HG03432 (cell line): ENCODE results near the gene MOCS3.

ENCODE experiments used
- ATAC-seq: cut with Tn5 transposase; IDR thresholded peaks from one replicate; pipeline ENCODE4 v1.9.1; 2021; ENCODE audit warnings: mild to moderate bottlenecking, moderate library complexity; ENCODE audit not compliant: unreplicated experiment

Gene MOCS3

GRCh38 chr20:51009303-51010042 lies 50.9 kb downstream of the MOCS3 start:
- no peak for ATAC-seq

- no peak for ATAC-seq
These were observed 51.4 kb downstream of the MOCS3 start for GRCh38 chr20:51010043-51010365.

- no peak for ATAC-seq
These were observed 52.3 kb downstream of the MOCS3 start for GRCh38 chr20:51010932-51011331.

- no peak for ATAC-seq
These were observed 52.9 kb downstream of the MOCS3 start for GRCh38 chr20:51011479-51011878.

GRCh38 chr20:51012357-51012756 lies 53.7 kb downstream of the MOCS3 start:
- no peak for ATAC-seq
